H4 (cell line): ENCODE data around the gene OR2B6. TPM values are rescaled to one million over a fixed set of nuclear protein-coding genes. Genes with fewer than 3 reads are reported as not detected.

Experiments used
- DNase-seq: peaks from one replicate; pipeline ENCODE4 v3.0.0-alpha.2; 2015; ENCODE audit warnings: low spot score
- total RNA-seq: library from RNA; depleted of rRNA; stranded (reverse); fragments of >200 nt; shearing (Covaris generic); gene quantifications from 2 replicates; pipeline ENCODE4 v1.2.3, GENCODE V29; 2014; rRNA removed

Gene OR2B6
- total RNA-seq, 1 experiment from 2014 or later = not detected

DNA sequence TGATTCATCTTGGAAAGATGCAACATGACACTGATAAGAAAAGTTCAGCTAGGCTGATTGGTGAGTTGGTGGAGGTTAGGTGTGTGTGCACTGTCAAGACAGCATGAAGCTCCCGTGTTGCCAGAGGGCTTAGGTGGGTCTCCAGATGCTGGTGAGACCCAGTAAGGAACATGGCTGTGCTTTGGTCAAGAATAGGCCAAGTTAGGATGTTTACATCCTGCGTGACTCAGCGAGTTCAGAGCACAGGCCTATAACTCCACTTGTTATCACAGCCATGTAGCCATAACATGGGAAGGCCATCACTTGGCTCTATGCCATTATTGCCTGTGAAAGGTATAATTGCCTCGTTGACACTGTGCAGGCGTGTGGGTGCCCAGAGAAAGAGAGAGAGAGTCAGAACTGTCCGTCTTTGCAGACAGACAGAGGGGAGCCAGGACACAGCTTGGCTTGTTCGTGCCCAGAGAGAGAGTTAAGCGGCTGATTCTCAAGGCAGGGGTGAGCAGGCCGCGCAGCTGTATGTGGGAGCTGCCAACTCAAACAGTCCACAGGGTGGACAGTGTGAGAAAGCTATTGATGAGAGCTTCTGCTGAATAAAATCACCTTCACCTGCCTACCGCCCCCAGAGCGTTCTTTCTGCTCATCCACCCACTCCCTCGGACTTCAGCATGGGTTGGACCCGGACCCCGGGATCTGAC lies 43.5 kb downstream of the OR2B6 start:
- DNase-seq = no peak

- DNase-seq = no peak
These were observed 44.3 kb downstream of the OR2B6 start for GRCh38 chr6:28001351-28001750.

- DNase-seq = no peak
These were observed 44.7 kb downstream of the OR2B6 start for GRCh38 chr6:28001751-28002150.

GRCh38 chr6:28002161-28002560 lies 45.1 kb downstream of the OR2B6 start:
- DNase-seq = no peak

GRCh38 chr6:28003059-28003458 lies 46.0 kb downstream of the OR2B6 start:
- DNase-seq = no peak

DNA sequence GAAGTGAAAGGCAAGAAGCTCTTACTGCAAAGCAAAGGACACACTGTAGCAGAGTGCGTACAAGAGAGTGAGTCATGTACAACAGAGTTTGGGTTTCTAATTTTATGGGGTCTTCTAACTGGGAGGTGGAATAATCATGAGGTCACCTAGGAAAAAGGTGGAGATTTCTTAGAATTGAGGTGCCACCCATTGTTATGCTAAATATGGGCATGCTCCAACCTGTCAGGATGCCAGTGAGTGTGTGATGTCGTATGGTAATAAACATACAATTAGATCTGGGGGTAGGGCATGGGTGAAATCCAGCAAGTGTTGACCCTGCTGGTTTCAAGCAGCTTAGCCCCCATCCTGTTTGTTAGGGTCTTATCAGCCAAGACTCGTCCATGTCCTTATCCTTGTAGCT lies 46.6 kb downstream of the OR2B6 start:
- DNase-seq = no peak

DNA sequence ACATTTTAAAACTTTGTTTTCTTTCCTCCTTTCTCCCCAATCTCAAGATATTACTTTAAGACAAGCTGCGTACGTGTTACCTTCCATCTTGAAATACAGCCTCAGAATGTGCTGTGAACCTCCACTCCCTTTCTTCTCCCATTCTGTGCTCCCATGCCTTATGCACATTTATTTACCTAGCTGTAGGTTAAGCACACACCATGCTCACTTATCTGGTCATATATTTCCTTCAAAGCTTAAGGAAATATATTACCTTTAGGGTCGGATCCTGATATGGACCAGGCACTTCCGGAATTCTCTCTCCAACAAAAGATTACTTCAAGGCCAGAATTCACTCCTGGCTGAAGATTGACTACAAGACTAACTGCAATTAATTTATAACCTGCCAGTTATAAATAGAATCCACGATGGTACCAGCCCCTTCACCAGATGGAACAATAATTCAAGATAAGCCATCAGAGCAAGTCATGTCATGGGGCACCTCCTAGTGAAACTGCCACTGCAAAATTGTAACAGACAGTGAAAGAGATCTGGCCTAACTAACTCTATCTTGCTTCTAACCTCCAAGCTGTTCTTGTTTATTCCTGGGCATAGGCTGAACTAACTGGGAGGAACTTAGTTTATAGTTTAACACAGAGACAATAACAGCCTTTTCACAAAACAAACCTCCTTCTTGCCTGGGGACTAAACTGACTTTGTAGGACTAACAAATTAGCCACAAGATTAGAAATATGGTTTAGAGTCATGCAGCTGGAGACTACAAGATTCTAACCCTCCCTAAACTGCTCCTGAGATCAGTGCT lies 47.5 kb downstream of the OR2B6 start:
- no peak for DNase-seq

DNA sequence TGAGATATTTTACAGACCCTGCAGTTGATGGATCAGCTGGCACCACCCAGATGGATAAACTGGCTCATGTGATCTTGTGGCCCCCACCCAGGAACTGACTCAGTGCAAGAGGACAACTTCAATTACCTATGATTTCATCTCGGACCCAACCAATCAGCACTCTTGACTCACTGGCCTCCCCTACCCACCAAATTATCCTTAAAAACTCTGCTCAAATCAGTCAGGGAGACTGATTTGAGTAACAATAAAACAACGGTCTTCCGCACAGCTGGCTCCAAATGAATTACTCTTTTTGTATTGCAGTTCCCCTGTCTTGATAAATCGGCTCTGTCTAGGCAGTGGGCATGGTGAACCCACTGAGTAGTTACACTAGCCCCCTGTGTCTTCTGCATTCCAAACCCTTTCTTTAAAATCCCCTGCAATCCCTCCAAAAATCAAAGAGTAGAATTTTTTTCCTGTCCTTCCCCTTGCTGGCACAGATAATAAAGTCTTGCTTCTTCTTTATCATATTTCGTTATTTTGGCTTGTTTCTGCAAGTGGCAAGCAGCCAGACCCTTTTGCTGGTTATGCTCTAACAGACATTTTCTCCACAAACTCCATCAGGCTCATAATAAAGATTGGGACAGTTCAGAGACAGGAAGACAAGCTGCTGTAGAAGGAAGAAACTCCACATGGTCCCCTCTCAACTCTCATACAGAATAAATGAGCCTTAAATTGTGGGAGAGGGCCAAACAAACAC lies 48.3 kb downstream of the OR2B6 start:
- no peak for DNase-seq

- DNase-seq = no peak
These were observed 48.9 kb downstream of the OR2B6 start for GRCh38 chr6:28005975-28006374.

Other genes with a start within 250 kb of the OR2B6 start
- not detected in 2 replicates for gene OR2B2, start 44.8 kb upstream of the OR2B6 start, total RNA-seq
- gene ZNF165, start 123.3 kb downstream of the OR2B6 start, total RNA-seq = 0.16 and 1.2 TPM in 2 replicates
- 3.5 and 9.9 TPM in 2 replicates for gene ZSCAN16, start 167.4 kb downstream of the OR2B6 start, total RNA-seq
- gene ZKSCAN8, start 184.6 kb downstream of the OR2B6 start, total RNA-seq = 7.4 and 10.1 TPM in 2 replicates